GM12878 (cell line): Measurements from ENCODE around the gene UBP1. TPM values are rescaled to one million over a fixed set of nuclear protein-coding genes. Genes with fewer than 3 reads are reported as not detected.

ENCODE experiments used
- ATAC-seq: fragments of 200-7000 bp; cut with Tn5 transposase; 3 replicates; pipeline ENCODE4 v1.9.1; 2020; ENCODE audit warnings: mild to moderate bottlenecking, moderate library complexity
- BruUV-seq: library from RNA; stranded (reverse); fragments of 400-500 nt; replicated peaks from 2 replicates; lab custom pipeline; 2021; lab: Mats Ljungman, UMichigan
- CTCF ChIA-PET: fragments of 300-600 bp; sonication (Branson Sonifier 250); formaldehyde crosslinking; extraction: SDS; loops from one replicate; lab custom pipeline; 2021; ENCODE audit warnings: inconsistent platforms; lab: Yijun Ruan, JAX
- POLR2A ChIA-PET: fragments of 350-600 bp; formaldehyde crosslinking; extraction: SDS; loops from one replicate; lab custom pipeline; 2021; ENCODE audit warnings: inconsistent platforms; lab: Charles Lee
- RAD21 ChIA-PET: fragments of 300-600 bp; sonication (Branson Sonifier 250); formaldehyde crosslinking; loops from one replicate; lab custom pipeline; 2023; ENCODE audit warnings: antibody characterized with exemption; ENCODE audit not compliant: unreplicated experiment; lab: Charles Lee
- SMC1A ChIA-PET: fragments of 300-600 bp; sonication (Branson Sonifier 250); formaldehyde crosslinking; loops from one replicate; lab custom pipeline; 2023; ENCODE audit not compliant: unreplicated experiment, uncharacterized antibody; lab: Charles Lee
- DNase-seq: peaks from one replicate; pipeline ENCODE4 v3.0.0-alpha.2; 2011; ENCODE audit warnings: low read depth, low spot score
- FAIRE-seq: peaks from 3 replicates; lab custom pipeline; 2011; peaks lifted over from hg19 to GRCh38; lab: Jason Lieb, UNC
- H2AFZ ChIP-seq: 2 replicates; pipeline ENCODE4 v1.6.0; 2011; ENCODE audit warnings: low read depth, low read length, control low read depth; ENCODE audit not compliant: control insufficient read depth
- H3K27ac ChIP-seq: 2 replicates; pipeline ENCODE4 v1.5.1; 2011; ENCODE audit warnings: control low read depth; ENCODE audit not compliant: control insufficient read depth, insufficient read depth
- H3K27me3 ChIP-seq, 2 experiments: replicated peaks in 1 of 2; 2 replicates each; pipeline versions ENCODE4 v1.6.0 to v1.6.1; 2011; ENCODE audit warnings: low read length in 1 of 2; ENCODE audit not compliant: control insufficient read depth in 2 of 2, insufficient read depth in 2 of 2
- H3K36me3 ChIP-seq, 2 experiments: 2 replicates each; pipeline ENCODE4 v1.5.1; 2011; ENCODE audit warnings: low read length in 1 of 2; ENCODE audit not compliant: control insufficient read depth in 2 of 2, insufficient read depth in 2 of 2
- H3K4me1 ChIP-seq: 2 replicates; pipeline ENCODE4 v1.6.1; 2011; ENCODE audit warnings: mild to moderate bottlenecking, low read length, moderate library complexity, mixed read lengths; ENCODE audit not compliant: control insufficient read depth, insufficient read depth
- H3K4me2 ChIP-seq: 2 replicates; pipeline ENCODE4 v1.6.0; 2011; ENCODE audit warnings: control low read depth; ENCODE audit not compliant: control insufficient read depth, insufficient read depth
- H3K4me3 ChIP-seq: fragments of 200-600 bp; sonication (generic); 2 replicates; pipeline ENCODE4 v1.5.1; 2016
- H3K79me2 ChIP-seq: 2 replicates; pipeline ENCODE4 v1.6.0; 2011; ENCODE audit warnings: low read length; ENCODE audit not compliant: control insufficient read depth, insufficient read depth
- H3K9ac ChIP-seq: 2 replicates; pipeline ENCODE4 v1.8.0; 2011; ENCODE audit warnings: low read length, control low read depth, mixed read lengths; ENCODE audit not compliant: control insufficient read depth, insufficient read depth
- H3K9me3 ChIP-seq: replicated peaks from 3 replicates; pipeline ENCODE4 v1.5.1; 2011; ENCODE audit warnings: mild to moderate bottlenecking, low read length; ENCODE audit not compliant: control insufficient read depth, insufficient read depth
- H4K20me1 ChIP-seq: 2 replicates; pipeline ENCODE4 v1.6.0; 2011; ENCODE audit not compliant: control insufficient read depth, insufficient read depth
- MXI1 ChIP-seq: fragments of 150-350 bp; IDR thresholded peaks from 2 replicates; pipeline ENCODE4 v1.6.1; 2011; ENCODE audit warnings: low read depth, mild to moderate bottlenecking, inconsistent platforms, low read length, improper control_type of control experiment
- NFYA ChIP-seq: IDR thresholded peaks from 2 replicates; pipeline ENCODE4 v1.6.1; 2011; ENCODE audit warnings: low read depth, mild to moderate bottlenecking, low read length, improper control_type of control experiment, borderline replicate concordance
- NR2C1 ChIP-seq: fragments of 450-650 bp; IDR thresholded peaks from 2 replicates; pipeline ENCODE4 v1.6.1; 2017; ENCODE audit warnings: antibody characterized with exemption, mild to moderate bottlenecking, moderate library complexity
- PAX5 ChIP-seq: IDR thresholded peaks from 2 replicates; pipeline ENCODE4 v1.6.1; 2011; ENCODE audit warnings: low read depth, low read length, borderline replicate concordance
- SP1 ChIP-seq: IDR thresholded peaks from one replicate; pipeline ENCODE4 v1.6.1; 2011; ENCODE audit warnings: low read depth, low read length
- YY1 ChIP-seq: IDR thresholded peaks from 2 replicates; pipeline ENCODE4 v1.6.1; 2011; ENCODE audit warnings: low read depth, mild to moderate bottlenecking, low read length
- ZBED1 ChIP-seq: IDR thresholded peaks from 2 replicates; pipeline ENCODE4 v1.6.1; 2016; ENCODE audit warnings: borderline replicate concordance
- ZNF207 ChIP-seq: fragments of 450-650 bp; IDR thresholded peaks from 2 replicates; pipeline ENCODE4 v1.6.1; 2014; ENCODE audit warnings: antibody characterized with exemption, mild to moderate bottlenecking, borderline replicate concordance
- ZNF24 ChIP-seq: fragments of 450-650 bp; IDR thresholded peaks from 2 replicates; pipeline ENCODE4 v1.6.1; 2017; ENCODE audit warnings: antibody characterized with exemption, mild to moderate bottlenecking
- WGBS: methylation state at CpG from one replicate; pipeline ENCODE4 v1.1.6; 2016; ENCODE audit warnings: low lambda C conversion rate; ENCODE audit not compliant: insufficient replicate concordance, insufficient coverage; ENCODE audit errors: missing lambda C conversion rate; 5-methylcytosine and 5-hydroxymethylcytosine counted together
- in situ Hi-C: fragments of 300-500 bp; cut with MboI; formaldehyde crosslinking; loops from 9 replicates; pipeline ENCODE4 v1.14.3; 2018; ENCODE audit warnings: mixed read lengths
- intact Hi-C: fragments of 100-400 bp; cut with micrococcal nuclease; formaldehyde crosslinking; loops from one replicate; pipeline ENCODE4 v1.14.2; 2022; ENCODE audit not compliant: unreplicated experiment
- polyA plus RNA-seq, 11 experiments: library from polyadenylated mRNA; depleted of rRNA in 4 of 11; unstranded in 6 of 11; stranded (reverse) in 5 of 11; fragments of >200 nt; fragmentation: Nextera tagmentation in 4 of 11; fragmentation: Illumina TruSeq in 1 of 11; extraction: Ambion mirVana in 4 of 11; extraction: Trizol in 1 of 11; gene quantifications; 1 replicate in 1 of 11; 2 replicates in 10 of 11; pipeline versions ENCODE4 v1.2.1 to v1.2.3, GENCODE V29; 2011 to 2016; ENCODE audit warnings: inconsistent platforms in 2 of 11, missing spikeins in 2 of 11, low read depth in 1 of 11
- total RNA-seq, 4 experiments: library from RNA; depleted of rRNA in 3 of 4; stranded (reverse); fragments of >200 nt in 3 of 4; fragmentation: Illumina TruSeq in 1 of 4; extraction: Trizol in 1 of 4; gene quantifications; 2 replicates each; pipeline versions ENCODE4 v1.2.1 to v1.2.3, GENCODE V29; 2013 to 2021
- TF ChIP-seq, protein P1 (sequence below): IDR thresholded peaks from 2 replicates; pipeline ENCODE4 v1.6.1; 2011; ENCODE audit warnings: borderline replicate concordance, low read depth, mild to moderate bottlenecking, moderate library complexity, mixed read lengths, low read length; ENCODE audit not compliant: insufficient read depth; ENCODE audit errors: extremely low read length
- TF ChIP-seq, protein P2 (sequence below): IDR thresholded peaks from 2 replicates; pipeline ENCODE4 v1.6.1; 2012; ENCODE audit warnings: low read depth, low read length, improper control_type of control experiment
- TF ChIP-seq, protein P3 (sequence below): fragments of 450-650 bp; IDR thresholded peaks from 2 replicates; pipeline ENCODE4 v1.6.1; 2016; ENCODE audit warnings: mild to moderate bottlenecking
- TF ChIP-seq, protein P4 (sequence below): fragments of 450-650 bp; conservative IDR thresholded peaks from 2 replicates; pipeline ENCODE4 v1.6.1; 2017; ENCODE audit warnings: mild to moderate bottlenecking, moderate library complexity

UBP1 gene
- total and polyA plus RNA-seq, 10 of the 15 experiments (the other 5 are each of a cell fraction or from before 2014, with no cell fraction given) = 9.3 to 93.6 (median 52.4) TPM

DNA sequence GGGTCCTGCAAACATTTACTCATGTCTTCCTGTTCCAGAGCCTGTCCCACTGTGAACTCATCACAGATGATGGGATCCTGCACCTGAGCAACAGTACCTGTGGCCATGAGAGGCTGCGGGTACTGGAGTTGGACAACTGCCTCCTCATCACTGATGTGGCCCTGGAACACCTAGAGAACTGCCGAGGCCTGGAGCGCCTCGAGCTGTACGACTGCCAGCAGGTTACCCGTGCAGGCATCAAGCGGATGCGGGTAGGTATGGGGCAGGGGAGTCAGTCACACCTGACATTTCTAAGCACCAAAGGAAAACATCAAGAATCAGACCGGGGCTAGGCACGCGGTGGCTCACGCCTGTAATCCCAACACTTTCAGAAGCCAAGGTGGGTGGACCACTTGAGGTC is 56.3 kb downstream of the UBP1 start (continued):
- TF ChIP-seq, protein P1, sequence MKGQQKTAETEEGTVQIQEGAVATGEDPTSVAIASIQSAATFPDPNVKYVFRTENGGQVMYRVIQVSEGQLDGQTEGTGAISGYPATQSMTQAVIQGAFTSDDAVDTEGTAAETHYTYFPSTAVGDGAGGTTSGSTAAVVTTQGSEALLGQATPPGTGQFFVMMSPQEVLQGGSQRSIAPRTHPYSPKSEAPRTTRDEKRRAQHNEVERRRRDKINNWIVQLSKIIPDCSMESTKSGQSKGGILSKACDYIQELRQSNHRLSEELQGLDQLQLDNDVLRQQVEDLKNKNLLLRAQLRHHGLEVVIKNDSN = no peak

DNA sequence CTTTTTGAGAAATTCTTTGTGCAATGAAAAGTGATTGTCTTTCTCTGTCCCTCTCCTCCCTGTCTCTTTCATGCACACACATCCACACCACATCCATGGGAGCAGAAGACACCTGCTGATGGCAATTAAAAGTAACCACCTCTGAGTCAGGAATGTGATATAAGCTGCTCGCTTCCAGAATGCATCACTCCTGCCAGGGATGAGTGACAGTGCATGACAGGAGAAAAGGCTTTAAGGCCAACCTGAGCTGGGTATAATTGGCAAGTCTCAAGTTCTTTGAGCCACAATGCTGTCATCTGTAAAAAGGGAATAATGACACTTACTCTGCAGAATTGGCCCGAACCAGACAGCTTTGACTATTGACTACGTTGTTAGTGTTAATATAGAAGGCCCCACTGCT is 59.6 kb downstream of the UBP1 start:
- H3K36me3 ChIP-seq = peaks cover 0 to 5% of the 10 kb centered on the region in 2 experiments; a peak in 1 of 4 replicates
- H3K9me3 ChIP-seq = no peaks in the 10 kb centered on the region
- POLR2A ChIA-PET = no interaction called here
- H3K4me2 ChIP-seq = no peak overlapping the region
- 64% methylated on average over 3 of the region's 3 CpGs for WGBS
- CTCF ChIA-PET = interaction anchor here (1.0 kb wide), 1 partner anchor 14 kb away, joined by 3 read pairs; no protein-coding TSS in a partner anchor
- H4K20me1 ChIP-seq = no peaks in the 10 kb centered on the region
- H3K27ac ChIP-seq = no peak overlapping the region
- SMC1A ChIA-PET = no interaction called here
- RAD21 ChIA-PET = no interaction called here
- H3K27me3 ChIP-seq = no peaks in the 10 kb centered on the region
- intact Hi-C loops = no loop called here
- in situ Hi-C loops = no loop called here
- H2AFZ ChIP-seq = no peak overlapping the region
- ATAC-seq (no peak), FAIRE-seq (no peak), DNase-seq (no peak)
- no peak overlapping the region for H3K9ac ChIP-seq
- TF ChIP-seq, protein P2, sequence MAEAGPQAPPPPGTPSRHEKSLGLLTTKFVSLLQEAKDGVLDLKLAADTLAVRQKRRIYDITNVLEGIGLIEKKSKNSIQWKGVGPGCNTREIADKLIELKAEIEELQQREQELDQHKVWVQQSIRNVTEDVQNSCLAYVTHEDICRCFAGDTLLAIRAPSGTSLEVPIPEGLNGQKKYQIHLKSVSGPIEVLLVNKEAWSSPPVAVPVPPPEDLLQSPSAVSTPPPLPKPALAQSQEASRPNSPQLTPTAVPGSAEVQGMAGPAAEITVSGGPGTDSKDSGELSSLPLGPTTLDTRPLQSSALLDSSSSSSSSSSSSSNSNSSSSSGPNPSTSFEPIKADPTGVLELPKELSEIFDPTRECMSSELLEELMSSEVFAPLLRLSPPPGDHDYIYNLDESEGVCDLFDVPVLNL = no peak
- TF ChIP-seq NFYA (no peak), NR2C1 (no peak), MXI1 (no peak), SP1 (no peak), PAX5 (no peak), YY1 (no peak), ZNF24 (no peak), ZBED1 (no peak), ZNF207 (no peak)
- TF ChIP-seq, protein P3, sequence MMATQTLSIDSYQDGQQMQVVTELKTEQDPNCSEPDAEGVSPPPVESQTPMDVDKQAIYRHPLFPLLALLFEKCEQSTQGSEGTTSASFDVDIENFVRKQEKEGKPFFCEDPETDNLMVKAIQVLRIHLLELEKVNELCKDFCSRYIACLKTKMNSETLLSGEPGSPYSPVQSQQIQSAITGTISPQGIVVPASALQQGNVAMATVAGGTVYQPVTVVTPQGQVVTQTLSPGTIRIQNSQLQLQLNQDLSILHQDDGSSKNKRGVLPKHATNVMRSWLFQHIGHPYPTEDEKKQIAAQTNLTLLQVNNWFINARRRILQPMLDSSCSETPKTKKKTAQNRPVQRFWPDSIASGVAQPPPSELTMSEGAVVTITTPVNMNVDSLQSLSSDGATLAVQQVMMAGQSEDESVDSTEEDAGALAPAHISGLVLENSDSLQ = no peak
- TF ChIP-seq, protein P4, sequence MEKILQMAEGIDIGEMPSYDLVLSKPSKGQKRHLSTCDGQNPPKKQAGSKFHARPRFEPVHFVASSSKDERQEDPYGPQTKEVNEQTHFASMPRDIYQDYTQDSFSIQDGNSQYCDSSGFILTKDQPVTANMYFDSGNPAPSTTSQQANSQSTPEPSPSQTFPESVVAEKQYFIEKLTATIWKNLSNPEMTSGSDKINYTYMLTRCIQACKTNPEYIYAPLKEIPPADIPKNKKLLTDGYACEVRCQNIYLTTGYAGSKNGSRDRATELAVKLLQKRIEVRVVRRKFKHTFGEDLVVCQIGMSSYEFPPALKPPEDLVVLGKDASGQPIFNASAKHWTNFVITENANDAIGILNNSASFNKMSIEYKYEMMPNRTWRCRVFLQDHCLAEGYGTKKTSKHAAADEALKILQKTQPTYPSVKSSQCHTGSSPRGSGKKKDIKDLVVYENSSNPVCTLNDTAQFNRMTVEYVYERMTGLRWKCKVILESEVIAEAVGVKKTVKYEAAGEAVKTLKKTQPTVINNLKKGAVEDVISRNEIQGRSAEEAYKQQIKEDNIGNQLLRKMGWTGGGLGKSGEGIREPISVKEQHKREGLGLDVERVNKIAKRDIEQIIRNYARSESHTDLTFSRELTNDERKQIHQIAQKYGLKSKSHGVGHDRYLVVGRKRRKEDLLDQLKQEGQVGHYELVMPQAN = no peak
- H3K79me2 ChIP-seq = no peaks in the 10 kb centered on the region
- no peaks in the 10 kb centered on the region for H3K4me1 ChIP-seq
- no peak overlapping the region for H3K4me3 ChIP-seq
- no TSS peak for BruUV-seq
